HCT116 (cell line): Measurements from ENCODE around the gene UBE2H.
"Not testable (repeated sequence)": the region's sequence is repeated elsewhere in the genome, so short reads cannot be mapped to it uniquely, and the experiment has no call there.

Source experiments
- CTCF ChIP-seq, 3 experiments: fragments of 200-600 bp in 1 of 3; sonication (generic) in 1 of 3; IDR thresholded peaks in 2 of 3; conservative IDR thresholded peaks in 1 of 3; 2 replicates each; pipeline ENCODE4 v1.5.1; 2012 to 2017; ENCODE audit warnings: low read depth in 2 of 3, low read length in 2 of 3, antibody characterized with exemption in 1 of 3, borderline replicate concordance in 1 of 3, control low read depth in 1 of 3, mild to moderate bottlenecking in 1 of 3, mixed read lengths in 1 of 3, mixed run types in 1 of 3, moderate library complexity in 1 of 3; ENCODE audit not compliant: insufficient read depth in 1 of 3
- EZH2 ChIP-seq: fragments of 200-600 bp; sonication (generic); IDR thresholded peaks from 2 replicates; pipeline ENCODE4 v1.6.1; 2017; ENCODE audit warnings: antibody characterized with exemption, mixed run types
- POLR2AphosphoS5 ChIP-seq: IDR thresholded peaks from 2 replicates; pipeline ENCODE4 v1.6.1; 2011; ENCODE audit warnings: mild to moderate bottlenecking, low read depth, low read length, moderate library complexity
- RAD21 ChIP-seq: IDR thresholded peaks from 2 replicates; pipeline ENCODE4 v1.6.1; 2012; ENCODE audit warnings: low read depth, mild to moderate bottlenecking
- SP1 ChIP-seq: IDR thresholded peaks from 2 replicates; pipeline ENCODE4 v1.6.1; 2012; ENCODE audit warnings: low read depth
- TCF7L2 ChIP-seq: IDR thresholded peaks from 2 replicates; pipeline ENCODE4 v1.7.0; 2011; ENCODE audit warnings: borderline replicate concordance, inconsistent platforms; ENCODE audit not compliant: insufficient read depth, insufficient read length; ENCODE audit errors: extremely low read depth
- ZNF274 ChIP-seq: fragments of 200-500 bp; sonication (Bioruptor generic); IDR thresholded peaks from 2 replicates; pipeline ENCODE4 v1.6.1; 2014; ENCODE audit warnings: mild to moderate bottlenecking, low read depth, low read length, inconsistent platforms

- TF ChIP-seq POLR2AphosphoS5; EZH2; CTCF (IDR thresholded peaks at IDR 0.05 in 2 of 3, conservative IDR thresholded peaks at IDR 0.05 in 1 of 3; ENCODE audit: borderline replicate concordance in 1 of 3, insufficient read depth in 1 of 3, low read depth in 2 of 3, low read length in 2 of 3); SP1; ZNF274; RAD21; TCF7L2: not testable (repeated sequence)
Measured at GRCh38 chr7:129860784-129861183, 92.0 kb downstream of the UBE2H start.
